Tibial nerve (tissue), 3 donors: ENCODE measurements around the gene B9D2.

Experiments
- POLR2A ChIP-seq, 2 donors: fragments of 450-650 bp; IDR thresholded peaks; one replicate each; pipeline ENCODE4 v1.6.1; 2017; ENCODE audit warnings: antibody characterized with exemption in 2 of 2, mild to moderate bottlenecking in 2 of 2, moderate library complexity in 2 of 2
- TF ChIP-seq, protein P1 (sequence below), 5 experiments: fragments of 200-600 bp in 3 of 5; fragments of 450-650 bp in 2 of 5; sonication (generic) in 3 of 5; IDR thresholded peaks; one replicate each; pipeline ENCODE4 v1.5.1; 2016 to 2019; ENCODE audit warnings: antibody characterized with exemption in 5 of 5, mild to moderate bottlenecking in 3 of 5, moderate library complexity in 2 of 5

DNA sequence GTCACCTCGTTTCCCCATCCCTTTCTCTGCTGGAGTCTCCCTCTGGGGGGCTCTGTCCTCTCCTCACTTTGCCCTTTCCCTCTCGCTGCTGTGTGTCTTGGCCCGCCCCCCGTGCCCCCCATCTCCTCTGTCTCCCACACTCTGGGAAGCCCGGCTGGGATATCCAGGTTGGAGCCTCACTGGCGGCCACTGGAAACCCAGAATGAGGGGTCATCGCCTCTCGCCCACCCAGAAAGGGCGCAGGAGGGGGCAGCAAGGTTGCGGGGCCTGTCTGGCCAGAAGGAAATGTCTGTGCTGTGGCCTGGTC is 38.4 kb downstream of the B9D2 start:
- no peak for TF ChIP-seq POLR2A (IDR thresholded peaks at IDR 0.05)
- TF ChIP-seq, protein P1, sequence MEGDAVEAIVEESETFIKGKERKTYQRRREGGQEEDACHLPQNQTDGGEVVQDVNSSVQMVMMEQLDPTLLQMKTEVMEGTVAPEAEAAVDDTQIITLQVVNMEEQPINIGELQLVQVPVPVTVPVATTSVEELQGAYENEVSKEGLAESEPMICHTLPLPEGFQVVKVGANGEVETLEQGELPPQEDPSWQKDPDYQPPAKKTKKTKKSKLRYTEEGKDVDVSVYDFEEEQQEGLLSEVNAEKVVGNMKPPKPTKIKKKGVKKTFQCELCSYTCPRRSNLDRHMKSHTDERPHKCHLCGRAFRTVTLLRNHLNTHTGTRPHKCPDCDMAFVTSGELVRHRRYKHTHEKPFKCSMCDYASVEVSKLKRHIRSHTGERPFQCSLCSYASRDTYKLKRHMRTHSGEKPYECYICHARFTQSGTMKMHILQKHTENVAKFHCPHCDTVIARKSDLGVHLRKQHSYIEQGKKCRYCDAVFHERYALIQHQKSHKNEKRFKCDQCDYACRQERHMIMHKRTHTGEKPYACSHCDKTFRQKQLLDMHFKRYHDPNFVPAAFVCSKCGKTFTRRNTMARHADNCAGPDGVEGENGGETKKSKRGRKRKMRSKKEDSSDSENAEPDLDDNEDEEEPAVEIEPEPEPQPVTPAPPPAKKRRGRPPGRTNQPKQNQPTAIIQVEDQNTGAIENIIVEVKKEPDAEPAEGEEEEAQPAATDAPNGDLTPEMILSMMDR (IDR thresholded peaks at IDR 0.05) = no peak
